HCT116 (cell line): Measurements from ENCODE around the gene MAP6D1. TPM values are rescaled to one million over a fixed set of nuclear protein-coding genes. Genes with fewer than 3 reads are reported as not detected.
A peak's percentile ranks its signal among the peaks of the same experiment; 100 is the strongest.

Source experiments
- ATAC-seq: fragments of 200-7000 bp; cut with Tn5 transposase; 2 replicates; pipeline ENCODE4 v1.9.1; 2020; ENCODE audit warnings: mild to moderate bottlenecking, moderate library complexity
- BruUV-seq: library from RNA; stranded (reverse); fragments of 400-500 nt; replicated peaks from 2 replicates; lab custom pipeline; 2021; lab: Mats Ljungman, UMichigan
- CTCF ChIA-PET: fragments of 300-600 bp; sonication (Branson Sonifier 250); formaldehyde crosslinking; loops from one replicate; lab custom pipeline; 2021; ENCODE audit warnings: antibody characterized with exemption; lab: Charles Lee
- POLR2A ChIA-PET: fragments of 300-600, 350-600 bp; sonication (Branson Sonifier 250); formaldehyde crosslinking; loops from one replicate; lab custom pipeline; 2021; ENCODE audit warnings: antibody characterized with exemption; lab: Charles Lee
- RAD21 ChIA-PET, 2 experiments: fragments of 300-600 bp; sonication (Branson Sonifier 250); formaldehyde crosslinking; loops; one replicate each; lab custom pipeline; 2023; ENCODE audit warnings: low total read pairs in 2 of 2; ENCODE audit not compliant: uncharacterized antibody in 2 of 2, unreplicated experiment in 2 of 2, low non-redundant PET in 1 of 2; lab: Charles Lee
- DNase-seq: peaks from one replicate; pipeline ENCODE4 v3.0.0-alpha.2; 2010; ENCODE audit warnings: low read depth, low spot score
- H2AFZ ChIP-seq: fragments of 200-600 bp; shearing (Covaris generic), sonication (generic); 2 replicates; pipeline ENCODE4 v1.6.1; 2017; ENCODE audit warnings: low read depth, mixed run types, mixed read lengths, antibody characterized with exemption, low read length; ENCODE audit not compliant: poor library complexity, severe bottlenecking
- H3K27ac ChIP-seq: 2 replicates; pipeline ENCODE4 v1.5.1; 2012; ENCODE audit warnings: low read depth, low read length
- H3K27me3 ChIP-seq: fragments of 200-600 bp; sonication (generic); 2 replicates; pipeline ENCODE4 v1.6.1; 2016; ENCODE audit warnings: mixed run types, low read length, mixed read lengths; ENCODE audit not compliant: insufficient read depth
- H3K36me3 ChIP-seq, 2 experiments: fragments of 200-500 bp in 1 of 2; fragments of 200-600 bp in 1 of 2; sonication (Bioruptor generic) in 1 of 2; sonication (generic) in 1 of 2; 2 replicates each; pipeline versions ENCODE4 v1.5.1 to v1.6.1; 2014 to 2016; ENCODE audit warnings: low read length in 2 of 2, inconsistent platforms in 1 of 2, mixed read lengths in 1 of 2, mixed run types in 1 of 2; ENCODE audit not compliant: insufficient read depth in 2 of 2, control insufficient read depth in 1 of 2
- H3K4me1 ChIP-seq, 2 experiments: fragments of 200-600 bp in 1 of 2; sonication (generic) in 1 of 2; 2 replicates each; pipeline versions ENCODE4 v1.5.1 to v1.6.1; 2012 to 2017; ENCODE audit warnings: low read length in 2 of 2, inconsistent platforms in 1 of 2, mild to moderate bottlenecking in 1 of 2, mixed read lengths in 1 of 2, mixed run types in 1 of 2, moderate library complexity in 1 of 2; ENCODE audit not compliant: insufficient read depth in 2 of 2, control insufficient read depth in 1 of 2
- H3K4me2 ChIP-seq: fragments of 200-600 bp; sonication (generic); 2 replicates; pipeline ENCODE4 v1.6.1; 2017; ENCODE audit warnings: mixed run types, low read length, mixed read lengths
- H3K4me3 ChIP-seq, 2 experiments: fragments of 200-600 bp in 1 of 2; sonication (generic) in 1 of 2; replicated peaks in 1 of 2; 2 replicates each; pipeline ENCODE4 v1.5.1; 2011 to 2016; ENCODE audit warnings: low read length in 2 of 2, control low read depth in 1 of 2, low read depth in 1 of 2, mild to moderate bottlenecking in 1 of 2, mixed read lengths in 1 of 2, mixed run types in 1 of 2
- H3K79me2 ChIP-seq: fragments of 200-600 bp; sonication (generic); 2 replicates; pipeline ENCODE4 v1.6.1; 2017; ENCODE audit warnings: mild to moderate bottlenecking, mixed run types, low read length, moderate library complexity, mixed read lengths; ENCODE audit not compliant: insufficient read depth
- H3K9ac ChIP-seq: fragments of 200-600 bp; sonication (generic); 2 replicates; pipeline ENCODE4 v1.6.1; 2016; ENCODE audit warnings: low read length, mixed read lengths
- H3K9me2 ChIP-seq: fragments of 200-600 bp; sonication (generic), shearing (Covaris generic); 2 replicates; pipeline ENCODE4 v1.6.1; 2017; ENCODE audit warnings: mixed run types, mild to moderate bottlenecking, moderate library complexity; ENCODE audit not compliant: insufficient read depth
- H3K9me3 ChIP-seq, 2 experiments: fragments of 200-500 bp in 1 of 2; fragments of 200-600 bp in 1 of 2; sonication (Bioruptor generic) in 1 of 2; sonication (generic) in 1 of 2; 2 replicates each; pipeline ENCODE4 v1.6.1; 2014 to 2017; ENCODE audit warnings: low read length in 2 of 2, mixed read lengths in 2 of 2, inconsistent platforms in 1 of 2, low read depth in 1 of 2, mild to moderate bottlenecking in 1 of 2, mixed run types in 1 of 2, moderate library complexity in 1 of 2; ENCODE audit not compliant: control insufficient read depth in 1 of 2, insufficient read depth in 1 of 2
- H4K20me1 ChIP-seq: fragments of 200-600 bp; sonication (generic), shearing (Covaris generic); 2 replicates; pipeline ENCODE4 v1.6.1; 2017; ENCODE audit warnings: mixed run types, mild to moderate bottlenecking, moderate library complexity; ENCODE audit not compliant: insufficient read depth
- ELF1 ChIP-seq: IDR thresholded peaks from 2 replicates; pipeline ENCODE4 v1.6.1; 2012; ENCODE audit warnings: low read depth, borderline replicate concordance
- SRF ChIP-seq: IDR thresholded peaks from 2 replicates; pipeline ENCODE4 v1.6.1; 2012; ENCODE audit warnings: low read depth
- YY1 ChIP-seq: IDR thresholded peaks from 2 replicates; pipeline ENCODE4 v1.6.1; 2011; ENCODE audit warnings: low read length, low read depth, moderate library complexity, mild to moderate bottlenecking; ENCODE audit not compliant: insufficient replicate concordance; ENCODE audit errors: extremely low read depth
- ZBTB33 ChIP-seq: IDR thresholded peaks from 2 replicates; pipeline ENCODE4 v1.6.1; 2011; ENCODE audit warnings: mild to moderate bottlenecking, low read length, moderate library complexity; ENCODE audit not compliant: insufficient replicate concordance; ENCODE audit errors: extremely low read depth
- ZFX ChIP-seq: fragments of 450-650 bp; IDR thresholded peaks from 2 replicates; pipeline ENCODE4 v1.6.1; 2017
- intact Hi-C: fragments of 100-400 bp; cut with micrococcal nuclease; formaldehyde crosslinking; loops from 2 replicates; pipeline ENCODE4 v1.10.0; 2022
- total RNA-seq: library from RNA; stranded (reverse); gene quantifications from one replicate; pipeline ENCODE4 v1.2.1, GENCODE V29; 2021; ENCODE audit not compliant: unreplicated experiment

MAP6D1 gene
- total RNA-seq, 1 experiment from 2014 or later = 5.3 TPM

GRCh38 chr3:183854318-183855035 lies 29.1 kb upstream of the MAP6D1 start:
- no peaks in the 10 kb centered on the region for H3K9me3 ChIP-seq
- no peak for ATAC-seq
- no peak for DNase-seq
- H4K20me1 ChIP-seq = 0 out of 2 replicates have a peak, but pooled peaks cover 1% of the 10 kb centered on the region
- peaks cover 17% of the 10 kb centered on the region for H3K79me2 ChIP-seq
- H3K9ac ChIP-seq = no peak overlapping the region
- ChIA-PET RAD21 (no interaction called here), POLR2A (no interaction called here), CTCF (no interaction called here)
- intact Hi-C loops = no loop called here
- H3K9me2 ChIP-seq = no peaks in the 10 kb centered on the region
- no peak overlapping the region for H3K27ac ChIP-seq
- no TSS peak for BruUV-seq
- no peak overlapping the region for H2AFZ ChIP-seq
- H3K4me3 ChIP-seq = no peak overlapping the region
- no peaks in the 10 kb centered on the region for H3K27me3 ChIP-seq
- no peak for TF ChIP-seq YY1
- no peak for TF ChIP-seq ZFX
- TF ChIP-seq SRF = no peak
- TF ChIP-seq ELF1 = no peak
- H3K4me1 ChIP-seq = no peaks in the 10 kb centered on the region
- H3K36me3 ChIP-seq = peaks cover 5 to 16% of the 10 kb centered on the region in 2 experiments; a peak in 3 of 4 replicates
- no peak overlapping the region for H3K4me2 ChIP-seq

- peaks cover 20% of the 10 kb centered on the region for H3K79me2 ChIP-seq
- H3K9me3 ChIP-seq = no peaks in the 10 kb centered on the region
- H3K36me3 ChIP-seq = peaks cover 14 to 17% of the 10 kb centered on the region in 2 experiments; a peak in 3 of 4 replicates
- no TSS peak for BruUV-seq
- no peak overlapping the region for H3K4me3 ChIP-seq
- H3K27me3 ChIP-seq = no peaks in the 10 kb centered on the region
- no peak overlapping the region for H3K27ac ChIP-seq
- 0 out of 2 replicates have a peak overlapping the region, but pooled peaks have one; percentile 17 for H3K4me2 ChIP-seq
- ChIA-PET RAD21 (no interaction called here), CTCF (no interaction called here), POLR2A (no interaction called here)
- H3K9me2 ChIP-seq = no peaks in the 10 kb centered on the region
- no peak for DNase-seq
- H3K9ac ChIP-seq = no peak overlapping the region
- no peak for TF ChIP-seq ZBTB33
- TF ChIP-seq SRF = no peak
- intact Hi-C loops = no loop called here
- H3K4me1 ChIP-seq = peaks cover 0 to 18% of the 10 kb centered on the region in 2 experiments; a peak in 2 of 4 replicates
- peak; percentile 79 for ATAC-seq
- H2AFZ ChIP-seq = no peak overlapping the region
- 0 out of 2 replicates have a peak, but pooled peaks cover 7% of the 10 kb centered on the region for H4K20me1 ChIP-seq
These were observed 20.4 kb upstream of the MAP6D1 start for GRCh38 chr3:183845608-183846288.
